Heart right ventricle (tissue), 16 donors: ENCODE results near the gene RHBDL2. TPM values are rescaled to one million over a fixed set of nuclear protein-coding genes. Genes with fewer than 3 reads are reported as not detected.
A peak's percentile ranks its signal among the peaks of the same experiment; 100 is the strongest.

Experiments used
- ATAC-seq, 8 donors: fragments of 200-7000 bp; cut with Tn5 transposase; one replicate each; pipeline ENCODE4 v1.9.1; 2020; ENCODE audit warnings: mild to moderate bottlenecking in 8 of 8, moderate library complexity in 8 of 8, moderate number of reproducible peaks in 1 of 8
- DNase-seq, 2 donors: peaks; one replicate each; pipeline ENCODE4 v3.0.0-alpha.2; 2020
- H3K27ac ChIP-seq, 10 donors: fragments of 200-600 bp; sonication (generic) in 2 of 10; one replicate each; pipeline versions ENCODE4 v1.5.0 to v1.8.0; 2020 to 2022; ENCODE audit warnings: mild to moderate bottlenecking in 3 of 10
- H3K27me3 ChIP-seq, 7 donors: fragments of 200-600 bp; one replicate each; pipeline ENCODE4 v1.8.0; 2021 to 2022; ENCODE audit warnings: mild to moderate bottlenecking in 2 of 7
- H3K36me3 ChIP-seq, 9 donors: fragments of 200-600 bp; sonication (generic) in 1 of 9; one replicate each; pipeline versions ENCODE4 v1.5.0 to v1.8.0; 2020 to 2022; ENCODE audit warnings: mild to moderate bottlenecking in 2 of 9
- H3K4me1 ChIP-seq, 9 donors: fragments of 200-600 bp; sonication (generic) in 1 of 9; one replicate each; pipeline versions ENCODE4 v1.5.0 to v1.8.0; 2020 to 2022; ENCODE audit warnings: mild to moderate bottlenecking in 4 of 9
- H3K4me3 ChIP-seq, 10 donors: fragments of 200-600 bp; sonication (generic) in 2 of 10; one replicate each; pipeline versions ENCODE4 v1.5.0 to v1.8.0; 2020 to 2022; ENCODE audit warnings: mild to moderate bottlenecking in 7 of 10, moderate library complexity in 2 of 10
- H3K9me3 ChIP-seq, 11 donors: fragments of 200-600 bp in 10 of 11; sonication (generic) in 2 of 11; one replicate each; pipeline versions ENCODE4 v1.5.0 to v1.8.0; 2013 to 2022; ENCODE audit warnings: mild to moderate bottlenecking in 2 of 11, control low read depth in 1 of 11, moderate library complexity in 1 of 11
- CTCF ChIP-seq, 9 donors: fragments of 200-600 bp; sonication (generic) in 2 of 9; IDR thresholded peaks; one replicate each; pipeline versions ENCODE4 v1.5.0 to v1.8.0; 2021 to 2022; ENCODE audit warnings: antibody characterized with exemption in 9 of 9, mild to moderate bottlenecking in 5 of 9, moderate library complexity in 1 of 9
- WGBS, 2 donors: extraction: QIAGEN DNeasy Blood & Tissue Kit; methylation state at CpG; one replicate each; pipeline ENCODE4 v1.1.7; 2013; ENCODE audit warnings: inconsistent platforms in 1 of 2; 5-methylcytosine and 5-hydroxymethylcytosine counted together
- intact Hi-C, 10 donors: fragments of 100-400 bp; cut with DNase I; formaldehyde crosslinking; loops; one replicate each; pipeline versions ENCODE4 v1.11.1 to v1.14.2; 2022
- polyA plus RNA-seq, 2 donors: library from polyadenylated mRNA; stranded (reverse); fragments of 200-250 nt; gene quantifications; one replicate each; pipeline ENCODE4 v1.2.3, GENCODE V29; 2013
- total RNA-seq, 10 donors: library from RNA; stranded (reverse); fragmentation: NEBNext Ultra II Directional in 3 of 10; extraction: Animal tissue kit (Norgen Biotek cat#: 25700) in 3 of 10; gene quantifications; one replicate each; pipeline versions ENCODE4 v1.2.1 to v1.2.4, GENCODE V29; 2021 to 2023
- donor health status: Arrhythmogenic right ventricular cardiomyopathy.
- donor health status: ischemic (EF 13 %, LVEDD 7.1; RV severe dilation, severe dysfunction).
- donor health status: healthy with polysubstance abuse.
- donor health status: DM: no; HTN: yes; CAD: no.
- donor health status: DM: no; HTN: no; CAD: no.
- donor health status: ischemic (EF 25% LVEDD 6.9; RV normal size, moderate dysfunction).
- donor health status: ischemic (EF 25% LVEDD 5.7; RV mildly dilated, moderate dysfunction).
- donor health status: healthy.
- donor health status: DM: yes; HTN: yes; CAD: no.
- donor health status: Ischemic cardiomyopathy.
- donor health status: ischemic (EF 35%, LVEDD 5.7; RV mildly dilated, moderate dysfunction).
- donor health status: nonischemic (EF 11% LVEDD 7.7; RV severe dilation, severe dysfunction).
- donor health status: DM: yes; HTN: yes; CAD: no.
- donor health status: PGD.
- donor health status: ischemic (EF 29% LVEDD 5.4; RV normal size, mild dysfunction).
- donor health status: nonischemic (EF 23%, LVEDD 6.1; RV moderate dilation, normal function).

Gene RHBDL2
- total and polyA plus RNA-seq, 12 donors, result 0.11 to 0.51 (median 0.34) TPM; not detected in 8

DNA sequence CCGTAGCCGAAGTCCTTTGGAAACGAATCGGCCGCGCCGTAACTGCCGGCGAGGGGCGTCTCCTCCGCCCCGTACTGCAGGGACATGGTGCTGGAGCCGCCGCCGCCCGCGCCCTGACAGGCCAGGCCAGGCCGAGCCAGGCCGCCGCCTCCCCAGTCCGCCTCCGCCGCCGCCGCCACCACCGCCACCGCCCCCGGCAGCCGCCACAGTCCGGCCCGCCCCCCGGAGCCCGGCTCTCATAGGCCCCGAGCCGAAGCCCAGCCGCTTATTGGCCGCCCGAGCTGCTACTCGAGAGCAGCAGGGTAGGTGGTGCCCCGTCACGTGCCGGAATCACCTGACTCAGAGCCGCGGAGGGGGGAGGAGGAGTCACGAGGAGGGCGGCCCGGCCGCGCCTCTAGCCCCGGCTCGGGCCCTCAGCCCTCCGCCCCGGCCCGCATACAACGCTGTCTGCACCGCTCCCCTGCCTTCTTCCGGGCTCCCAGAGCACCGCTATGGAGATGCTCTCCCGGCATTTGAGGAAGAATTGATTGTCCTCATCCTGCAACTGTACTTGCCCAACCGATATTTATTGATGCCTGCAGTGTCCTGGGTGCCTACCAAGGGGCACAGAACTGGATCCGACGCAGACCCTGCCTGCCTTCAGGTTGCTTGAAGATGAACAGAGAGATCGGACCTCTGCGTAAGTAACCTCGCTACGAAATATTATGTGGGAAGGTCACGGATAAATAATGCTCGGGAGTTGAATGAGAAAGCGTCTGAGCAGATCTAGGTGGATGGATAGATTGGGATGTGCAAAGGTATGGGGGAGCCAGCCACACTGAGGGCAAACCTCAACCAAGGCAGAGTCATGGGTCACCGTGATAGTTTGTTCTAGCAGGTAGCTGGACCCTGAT is 81.8 kb downstream of the RHBDL2 start, which contains the start of gene RRAGC:
RRAGC (minus strand) TSS at position 212 of the 893 bp plus-strand sequence; CDS start at position 86, 126 bp downstream.
- intact Hi-C loops, result loop anchor here in 8 of 10 donors (1.0 to 10.0 kb wide), 9 partner anchors 13 to 715 kb away; partner anchors contain the start of genes AKIRIN1 (in 5 of the 8), MYCBP (in 1 of the 8), NDUFS5 (in 1 of the 8) and PABPC4 (in 1 of the 8)
- WGBS, 2 donors, result 0 to 1% methylated on average over 43 to 66 of the region's 70 CpGs
- no peaks in the 10 kb centered on the region for H3K9me3 ChIP-seq
- no peaks in the 10 kb centered on the region for H3K27me3 ChIP-seq
- H3K4me1 ChIP-seq, result peaks cover 0 to 81% (median 60%) of the 10 kb centered on the region in 9 donors
- peak within 1 kb of the TSS; percentile 32 to 93 (median 90) for H3K27ac ChIP-seq
- DNase-seq (peak; percentile 100), ATAC-seq (peak; percentile 97 to 99 (median 98))
- peaks cover 0 to 42% (median 13%) of the 10 kb centered on the region in 9 donors for H3K36me3 ChIP-seq
- H3K4me3 ChIP-seq, result peak within 1 kb of the TSS; percentile 74 to 98 (median 95)
- no peak for TF ChIP-seq CTCF (IDR thresholded peaks at IDR 0.05)

- ATAC-seq, result peak; percentile 9 to 49 (median 16)
- Histone ChIP-seq H3K4me3 (peak overlapping the region; percentile 74 to 98 (median 95)), H3K27me3 (no peaks in the 10 kb centered on the region), H3K36me3 (peaks cover 0 to 42% (median 8%) of the 10 kb centered on the region in 9 donors), H3K9me3 (no peaks in the 10 kb centered on the region), H3K27ac (peak overlapping the region; percentile 32 to 93 (median 90)), H3K4me1 (peaks cover 0 to 74% (median 56%) of the 10 kb centered on the region in 9 donors)
- intact Hi-C loops, result loop anchor here in 4 of 10 donors (1.0 to 10.0 kb wide), 4 partner anchors 14 to 233 kb away; partner anchors contain the start of genes AKIRIN1 (in 2 of the 4) and MYCBP (in 1 of the 4)
- DNase-seq, result peak; percentile 45 to 46
- TF ChIP-seq CTCF (IDR thresholded peaks at IDR 0.05), result no peak
- WGBS, 2 donors, result 0% methylated on average over 34 to 51 of the region's 51 CpGs
Observed at GRCh38 chr1:38858833-38859560, 82.6 kb downstream of the RHBDL2 start.

GRCh38 chr1:38852780-38853179 is 88.8 kb downstream of the RHBDL2 start:
- DNase-seq (no peak), ATAC-seq (no peak)
- intact Hi-C loops, result loop anchor here in 1 of 10 donors (10.0 kb wide), 1 partner anchor 232 kb away; no protein-coding TSS in a partner anchor
- H3K4me1 ChIP-seq, result peaks cover 0 to 35% (median 17%) of the 10 kb centered on the region in 9 donors
- no peak overlapping the region for H3K27ac ChIP-seq
- TF ChIP-seq CTCF (IDR thresholded peaks at IDR 0.05), result no peak
- H3K36me3 ChIP-seq, result peaks cover 0 to 93% (median 20%) of the 10 kb centered on the region in 9 donors
- no peaks in the 10 kb centered on the region for H3K9me3 ChIP-seq
- 90 to 91% methylated on average over 4 of the region's 4 CpGs for WGBS, 2 donors
- H3K4me3 ChIP-seq, result no peak overlapping the region
- no peaks in the 10 kb centered on the region for H3K27me3 ChIP-seq

- peak in 1 of 8 donors; percentile 38 for ATAC-seq
- peaks cover 0 to 100% (median 24%) of the 10 kb centered on the region in 9 donors for H3K36me3 ChIP-seq
Observed at GRCh38 chr1:38848071-38848470, 93.6 kb downstream of the RHBDL2 start.

More at GRCh38 chr1:38848071-38848470, 93.6 kb downstream of the RHBDL2 start:
- Histone ChIP-seq H3K27me3 (no peaks in the 10 kb centered on the region), H3K4me3 (no peak overlapping the region), H3K4me1 (peaks cover 0 to 28% (median 0%) of the 10 kb centered on the region in 9 donors), H3K27ac (peak overlapping the region in 1 of 10 donors; percentile 70), H3K9me3 (no peaks in the 10 kb centered on the region)
- TF ChIP-seq CTCF (IDR thresholded peaks at IDR 0.05), result no peak
- 69 to 79% methylated on average over 1 of the region's 1 CpG for WGBS, 2 donors
- DNase-seq, result no peak
- intact Hi-C loops, result no loop called here
